Stomach (tissue), 9 donors: ENCODE results near the gene POC1A. TPM values are rescaled to one million over a fixed set of nuclear protein-coding genes. Genes with fewer than 3 reads are reported as not detected.

Source experiments
- DNase-seq, 2 donors: peaks; one replicate each; pipeline versions ENCODE4 v3.0.0 to v3.0.0-alpha.2; 2013 to 2019
- H3K27ac ChIP-seq, 5 donors: fragments of 200-600 bp in 4 of 5; sonication (generic) in 4 of 5; one replicate each; pipeline ENCODE4 v1.5.1; 2013 to 2019; ENCODE audit warnings: mild to moderate bottlenecking in 1 of 5, moderate library complexity in 1 of 5
- H3K27me3 ChIP-seq, 3 donors: fragments of 200-600 bp; sonication (generic); one replicate each; pipeline ENCODE4 v1.5.1; 2017 to 2019; ENCODE audit warnings: mixed run types in 1 of 3
- H3K36me3 ChIP-seq, 4 donors: fragments of 200-600 bp; sonication (generic); 1 replicate in 3 of 4; 2 replicates in 1 of 4; pipeline ENCODE4 v1.5.1; 2016 to 2019
- H3K4me1 ChIP-seq, 4 donors: fragments of 200-600 bp; sonication (generic); one replicate each; pipeline ENCODE4 v1.5.1; 2016 to 2019
- H3K4me3 ChIP-seq, 4 donors: fragments of 200-600 bp; sonication (generic) in 3 of 4; one replicate each; pipeline ENCODE4 v1.5.1; 2016 to 2019; ENCODE audit warnings: mild to moderate bottlenecking in 1 of 4
- H3K9me3 ChIP-seq, 4 donors: fragments of 200-600 bp; sonication (generic); one replicate each; pipeline ENCODE4 v1.5.1; 2016 to 2019
- CTCF ChIP-seq, 7 experiments: fragments of 450-650 bp in 4 of 7; fragments of 200-600 bp in 3 of 7; sonication (generic) in 3 of 7; IDR thresholded peaks; one replicate each; pipeline ENCODE4 v1.5.1; 2016 to 2019; ENCODE audit warnings: antibody characterized with exemption in 7 of 7, control low read depth in 2 of 7, mild to moderate bottlenecking in 1 of 7
- EP300 ChIP-seq: sonication (generic); formaldehyde crosslinking; IDR thresholded peaks from one replicate; pipeline ENCODE4 v1.6.1; 2017; ENCODE audit warnings: antibody characterized with exemption
- POLR2A ChIP-seq, 4 donors: fragments of 450-650 bp; IDR thresholded peaks; one replicate each; pipeline ENCODE4 v1.6.1; 2016; ENCODE audit warnings: antibody characterized with exemption in 4 of 4, control low read depth in 2 of 4, mild to moderate bottlenecking in 1 of 4, moderate library complexity in 1 of 4
- POLR2AphosphoS5 ChIP-seq, 3 donors: sonication (generic); formaldehyde crosslinking; IDR thresholded peaks; one replicate each; pipeline ENCODE4 v1.6.1; 2016; ENCODE audit warnings: antibody characterized with exemption in 3 of 3
- WGBS, 5 donors: extraction: QIAGEN DNeasy Blood & Tissue Kit in 3 of 5; methylation state at CpG; one replicate each; pipeline versions ENCODE4 v1.1.5 to v1.1.7; 2013 to 2018; 5-methylcytosine and 5-hydroxymethylcytosine counted together
- intact Hi-C: fragments of 100-400 bp; cut with DNase I; formaldehyde crosslinking; loops from one replicate; pipeline ENCODE4 v1.15.1; 2023; ENCODE audit warnings: low total_unique reads
- polyA plus RNA-seq, 3 donors: library from polyadenylated mRNA; stranded (reverse); fragments of 200-250 nt; gene quantifications; one replicate each; pipeline ENCODE4 v1.2.3, GENCODE V29; 2013
- total RNA-seq, 5 donors: library from RNA; depleted of rRNA; stranded (reverse); fragments of >200 nt; gene quantifications; one replicate each; pipeline versions ENCODE4 v1.1.0 to v1.2.3, GENCODE V29; 2014 to 2016
- donor health status: healthy with polysubstance abuse.
- donor health status: Bipolar disorder and iron deficiency.
- donor health status: healthy.

POC1A gene
- total and polyA plus RNA-seq, 8 donors: 1.8 to 23.2 (median 3.5) TPM; not detected in 1

- TF ChIP-seq POLR2AphosphoS5 (IDR thresholded peaks at IDR 0.05) (no peak), CTCF (IDR thresholded peaks at IDR 0.05) (no peak), EP300 (no peak), POLR2A (IDR thresholded peaks at IDR 0.05) (no peak)
- intact Hi-C loops: no loop called here
- no peaks in the 10 kb centered on the region for H3K27me3 ChIP-seq
- no peak overlapping the region for H3K4me3 ChIP-seq
- 88 to 91% (median 90%) methylated on average over 10 of the region's 10 CpGs for WGBS, 5 donors
- H3K27ac ChIP-seq: no peak overlapping the region
- peaks cover 0 to 7% (median 0%) of the 10 kb centered on the region in 4 donors for H3K4me1 ChIP-seq
- DNase-seq: no peak
- H3K9me3 ChIP-seq: peaks cover 0 to 5% (median 0%) of the 10 kb centered on the region in 4 donors
- no peaks in the 10 kb centered on the region for H3K36me3 ChIP-seq
These were observed 49.3 kb downstream of the POC1A start for GRCh38 chr3:52104684-52105640.

GRCh38 chr3:52102934-52103333 lies 51.3 kb downstream of the POC1A start:
- intact Hi-C loops: no loop called here
- Histone ChIP-seq H3K27ac (no peak overlapping the region), H3K4me3 (no peak overlapping the region), H3K36me3 (no peaks in the 10 kb centered on the region), H3K4me1 (no peaks in the 10 kb centered on the region), H3K27me3 (no peaks in the 10 kb centered on the region), H3K9me3 (peaks cover 0 to 5% (median 0%) of the 10 kb centered on the region in 4 donors)
- DNase-seq: no peak
- WGBS, 5 donors: 68 to 97% (median 94%) methylated on average over 4 of the region's 4 CpGs
- TF ChIP-seq POLR2A (IDR thresholded peaks at IDR 0.05) (no peak), POLR2AphosphoS5 (IDR thresholded peaks at IDR 0.05) (no peak), EP300 (no peak), CTCF (IDR thresholded peaks at IDR 0.05) (no peak)

- H3K9me3 ChIP-seq: peaks cover 0 to 5% (median 0%) of the 10 kb centered on the region in 4 donors
- TF ChIP-seq CTCF (IDR thresholded peaks at IDR 0.05): no peak
- no peak for TF ChIP-seq POLR2AphosphoS5 (IDR thresholded peaks at IDR 0.05)
- TF ChIP-seq EP300: no peak
- no peak for TF ChIP-seq POLR2A (IDR thresholded peaks at IDR 0.05)
- H3K4me1 ChIP-seq: no peaks in the 10 kb centered on the region
- DNase-seq: peak in 1 of 2 donors; percentile 35
- no peak overlapping the region for H3K4me3 ChIP-seq
- H3K36me3 ChIP-seq: no peaks in the 10 kb centered on the region
- intact Hi-C loops: no loop called here
- H3K27me3 ChIP-seq: no peaks in the 10 kb centered on the region
- no peak overlapping the region for H3K27ac ChIP-seq
- WGBS, 5 donors: 40 to 66% (median 52%) methylated on average over 3 of the region's 3 CpGs
These were observed 55.2 kb downstream of the POC1A start for GRCh38 chr3:52099001-52099401.

GRCh38 chr3:52097851-52098507 lies 56.2 kb downstream of the POC1A start:
- Histone ChIP-seq H3K9me3 (peaks cover 0 to 5% (median 0%) of the 10 kb centered on the region in 4 donors), H3K27ac (no peak overlapping the region), H3K36me3 (no peaks in the 10 kb centered on the region), H3K4me3 (no peak overlapping the region), H3K27me3 (no peaks in the 10 kb centered on the region), H3K4me1 (no peaks in the 10 kb centered on the region)
- intact Hi-C loops: no loop called here
- no peak for TF ChIP-seq POLR2AphosphoS5 (IDR thresholded peaks at IDR 0.05)
- TF ChIP-seq POLR2A (IDR thresholded peaks at IDR 0.05): no peak
- TF ChIP-seq CTCF (IDR thresholded peaks at IDR 0.05): no peak
- no peak for TF ChIP-seq EP300
- 77 to 94% (median 84%) methylated on average over 1 to 2 of the region's 2 CpGs for WGBS, 5 donors
- DNase-seq: no peak
